NCI-H2227 treated with DMSO at 0.1 percent for 48 hours (cell line): ENCODE measurements around the gene SH3BP4.

ENCODE experiments used
- DNase-seq: peaks from one replicate; lab custom pipeline; 2025; lab: John Stamatoyannopoulos, UW

The SH3BP4 gene, protein sequence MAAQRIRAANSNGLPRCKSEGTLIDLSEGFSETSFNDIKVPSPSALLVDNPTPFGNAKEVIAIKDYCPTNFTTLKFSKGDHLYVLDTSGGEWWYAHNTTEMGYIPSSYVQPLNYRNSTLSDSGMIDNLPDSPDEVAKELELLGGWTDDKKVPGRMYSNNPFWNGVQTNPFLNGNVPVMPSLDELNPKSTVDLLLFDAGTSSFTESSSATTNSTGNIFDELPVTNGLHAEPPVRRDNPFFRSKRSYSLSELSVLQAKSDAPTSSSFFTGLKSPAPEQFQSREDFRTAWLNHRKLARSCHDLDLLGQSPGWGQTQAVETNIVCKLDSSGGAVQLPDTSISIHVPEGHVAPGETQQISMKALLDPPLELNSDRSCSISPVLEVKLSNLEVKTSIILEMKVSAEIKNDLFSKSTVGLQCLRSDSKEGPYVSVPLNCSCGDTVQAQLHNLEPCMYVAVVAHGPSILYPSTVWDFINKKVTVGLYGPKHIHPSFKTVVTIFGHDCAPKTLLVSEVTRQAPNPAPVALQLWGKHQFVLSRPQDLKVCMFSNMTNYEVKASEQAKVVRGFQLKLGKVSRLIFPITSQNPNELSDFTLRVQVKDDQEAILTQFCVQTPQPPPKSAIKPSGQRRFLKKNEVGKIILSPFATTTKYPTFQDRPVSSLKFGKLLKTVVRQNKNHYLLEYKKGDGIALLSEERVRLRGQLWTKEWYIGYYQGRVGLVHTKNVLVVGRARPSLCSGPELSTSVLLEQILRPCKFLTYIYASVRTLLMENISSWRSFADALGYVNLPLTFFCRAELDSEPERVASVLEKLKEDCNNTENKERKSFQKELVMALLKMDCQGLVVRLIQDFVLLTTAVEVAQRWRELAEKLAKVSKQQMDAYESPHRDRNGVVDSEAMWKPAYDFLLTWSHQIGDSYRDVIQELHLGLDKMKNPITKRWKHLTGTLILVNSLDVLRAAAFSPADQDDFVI

DNA sequence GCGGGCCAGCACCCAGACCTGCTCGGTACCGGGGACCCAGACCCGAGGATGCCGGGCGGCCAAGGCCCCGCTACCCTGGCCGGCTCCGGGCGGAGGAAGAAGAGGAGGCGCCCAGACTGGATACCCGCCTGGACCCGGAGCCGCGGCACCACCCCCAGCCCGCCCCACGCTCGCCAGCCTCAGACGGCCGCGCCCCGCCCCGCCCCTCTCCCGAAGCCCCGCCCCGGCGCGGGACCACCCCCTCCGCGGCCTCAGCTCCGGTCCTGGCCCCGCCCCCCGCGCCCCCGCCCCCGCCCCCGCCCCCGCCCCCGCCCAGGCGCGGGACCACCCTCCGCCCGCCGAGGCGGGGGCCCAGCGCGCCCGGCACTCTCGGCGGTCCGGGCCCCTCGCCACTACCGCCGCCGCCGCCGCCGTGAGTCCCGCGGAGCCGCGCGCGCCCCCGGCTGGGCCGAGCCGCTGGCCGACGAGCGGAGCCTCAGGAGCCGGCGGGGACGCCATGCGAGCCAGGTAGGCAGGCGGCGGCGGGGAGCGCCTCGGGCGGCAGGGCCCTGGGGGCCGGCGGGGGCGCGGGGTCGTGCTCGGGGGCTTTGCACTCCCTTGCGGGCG is at the start of gene SH3BP4:
SH3BP4 (plus strand) TSS at position 354 of the 606 bp plus-strand sequence. CDS start 82,986 bp downstream, outside the sequence.
- DNase-seq = peak; percentile 66

DNA sequence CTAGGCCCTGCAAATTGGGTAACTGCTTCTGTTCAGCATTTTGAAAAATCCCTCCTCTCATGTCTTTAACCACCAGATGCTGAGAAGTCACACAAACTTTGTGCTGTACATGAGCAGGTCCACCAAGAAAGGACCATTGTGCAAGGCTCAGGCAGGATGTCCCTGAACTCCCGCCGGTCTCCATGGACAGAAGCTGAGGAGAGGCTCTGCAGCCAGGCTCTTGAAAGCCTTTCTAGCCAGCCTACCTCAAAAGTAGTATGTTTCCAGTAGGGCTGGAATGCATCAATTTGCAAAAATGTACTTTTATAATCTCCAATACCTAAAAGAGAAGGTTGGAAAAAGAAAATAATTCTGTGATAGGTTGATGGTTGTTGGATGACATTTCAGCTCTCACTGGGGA is 47.0 kb upstream of the SH3BP4 start:
- DNase-seq = no peak

DNA sequence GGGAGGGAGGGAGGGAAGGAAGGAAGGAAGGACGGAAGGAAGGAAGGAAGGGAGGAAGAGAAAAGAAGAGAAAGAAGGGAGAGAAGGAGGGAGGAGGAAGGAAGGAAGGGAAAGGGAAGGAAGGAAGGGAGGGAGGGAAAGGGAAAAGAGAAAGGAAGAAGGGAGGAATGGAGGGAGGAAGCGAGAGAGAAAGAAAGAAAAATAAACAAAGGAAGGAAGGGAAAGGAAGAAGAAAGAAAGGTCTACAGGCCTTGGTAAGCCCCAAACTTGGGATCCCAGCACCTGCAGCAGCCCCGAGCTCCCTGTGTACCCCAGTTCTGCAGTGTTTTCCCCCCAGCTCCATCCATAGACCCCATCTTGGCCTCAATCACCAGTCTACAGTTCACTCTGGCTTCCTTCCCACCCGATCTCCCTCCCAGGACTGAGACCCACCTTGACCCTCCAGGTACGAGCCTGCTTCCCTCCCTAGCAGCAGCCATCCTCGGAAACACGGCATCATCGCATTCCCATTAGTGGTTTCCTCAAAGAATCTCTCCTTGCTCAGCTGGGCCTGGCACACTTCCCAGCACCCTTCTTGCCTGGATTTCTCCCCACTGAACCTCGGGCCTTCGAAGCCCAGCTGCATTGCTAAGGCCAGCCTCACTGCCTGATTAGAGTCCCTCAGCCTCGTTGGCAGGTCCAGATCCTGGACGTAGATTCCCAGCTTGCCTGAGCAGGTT is 46.1 kb upstream of the SH3BP4 start:
- DNase-seq = no peak

DNA sequence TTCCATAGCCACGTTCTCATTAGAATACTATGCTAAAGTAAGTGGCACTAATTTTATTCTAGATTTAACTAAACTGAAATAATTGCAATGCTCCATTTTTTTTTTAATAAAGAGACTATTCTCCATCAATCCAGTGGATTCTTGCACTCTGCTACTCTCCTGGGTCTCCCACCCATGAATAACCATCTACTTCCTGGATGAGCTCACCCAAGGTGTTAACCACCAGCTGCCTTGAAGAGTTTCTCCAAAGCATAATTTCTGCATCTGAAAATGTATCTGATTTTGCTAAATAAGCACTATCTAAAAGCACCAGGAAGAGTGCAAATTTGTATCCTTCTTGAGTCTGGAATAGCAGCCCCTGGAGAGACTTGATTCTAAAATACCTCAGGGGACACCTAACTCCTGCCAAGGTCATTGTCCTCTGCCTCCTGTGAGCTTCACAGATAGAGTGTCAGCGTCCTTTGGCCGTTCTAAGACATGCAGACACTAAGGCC is 41.6 kb upstream of the SH3BP4 start:
- no peak for DNase-seq

DNA sequence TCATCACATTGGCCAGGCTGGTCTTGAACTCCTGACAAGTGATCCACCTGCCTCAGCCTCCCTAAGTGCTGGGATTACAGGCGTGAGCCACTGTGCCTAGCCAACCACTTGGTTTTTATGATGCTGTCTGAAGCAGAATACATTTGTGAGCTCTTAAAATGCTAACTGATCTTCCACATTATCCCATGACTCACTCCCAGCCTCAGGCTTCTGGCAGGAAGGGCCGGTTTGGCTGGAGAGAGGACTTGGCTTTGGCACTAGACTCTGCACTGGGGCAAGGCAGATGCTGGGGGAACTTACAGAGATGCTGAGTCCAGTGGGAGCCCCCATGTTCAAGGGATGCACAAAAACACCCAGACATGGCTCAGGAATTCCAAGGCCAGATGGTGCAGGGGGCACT is 40.5 kb upstream of the SH3BP4 start:
- no peak for DNase-seq

DNA sequence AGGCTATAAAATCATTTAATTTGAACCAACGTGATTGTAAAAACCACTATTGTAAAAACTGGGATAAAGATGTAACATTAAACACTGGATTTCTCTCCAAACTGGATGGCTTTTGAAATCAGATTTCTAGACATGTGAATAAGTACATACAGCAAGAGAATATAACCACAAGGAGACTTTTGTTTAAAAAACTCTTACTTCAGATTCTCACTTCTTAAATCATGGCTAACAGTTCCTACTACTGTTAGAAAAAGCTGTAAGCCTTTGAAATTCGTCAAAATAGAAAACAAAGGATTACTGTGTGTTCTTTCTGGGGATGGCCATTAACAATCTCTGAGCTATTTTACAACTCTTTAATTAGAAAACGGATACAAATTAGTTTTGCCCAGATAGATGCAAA is 39.4 kb upstream of the SH3BP4 start:
- DNase-seq = no peak

DNA sequence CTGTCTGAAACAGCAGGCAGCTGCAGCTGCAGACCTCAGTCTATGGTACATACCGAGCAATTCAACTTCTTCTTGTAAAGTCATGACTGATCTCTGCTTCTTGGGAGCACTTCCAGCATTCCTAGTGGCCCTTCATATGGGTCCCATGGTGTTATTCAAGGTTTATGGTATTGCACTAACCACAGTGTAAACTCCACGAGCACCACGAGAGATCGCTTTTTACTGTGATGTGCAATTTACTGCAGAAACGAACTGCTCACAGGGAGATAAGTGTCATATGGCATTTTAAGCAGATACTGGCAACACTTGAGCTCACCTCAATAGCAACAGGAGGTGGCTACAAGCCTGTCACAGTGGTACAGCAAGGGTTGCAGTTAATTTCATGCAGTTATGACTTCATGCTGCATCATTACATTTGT is 38.6 kb upstream of the SH3BP4 start:
- peak; percentile 20 for DNase-seq

DNA sequence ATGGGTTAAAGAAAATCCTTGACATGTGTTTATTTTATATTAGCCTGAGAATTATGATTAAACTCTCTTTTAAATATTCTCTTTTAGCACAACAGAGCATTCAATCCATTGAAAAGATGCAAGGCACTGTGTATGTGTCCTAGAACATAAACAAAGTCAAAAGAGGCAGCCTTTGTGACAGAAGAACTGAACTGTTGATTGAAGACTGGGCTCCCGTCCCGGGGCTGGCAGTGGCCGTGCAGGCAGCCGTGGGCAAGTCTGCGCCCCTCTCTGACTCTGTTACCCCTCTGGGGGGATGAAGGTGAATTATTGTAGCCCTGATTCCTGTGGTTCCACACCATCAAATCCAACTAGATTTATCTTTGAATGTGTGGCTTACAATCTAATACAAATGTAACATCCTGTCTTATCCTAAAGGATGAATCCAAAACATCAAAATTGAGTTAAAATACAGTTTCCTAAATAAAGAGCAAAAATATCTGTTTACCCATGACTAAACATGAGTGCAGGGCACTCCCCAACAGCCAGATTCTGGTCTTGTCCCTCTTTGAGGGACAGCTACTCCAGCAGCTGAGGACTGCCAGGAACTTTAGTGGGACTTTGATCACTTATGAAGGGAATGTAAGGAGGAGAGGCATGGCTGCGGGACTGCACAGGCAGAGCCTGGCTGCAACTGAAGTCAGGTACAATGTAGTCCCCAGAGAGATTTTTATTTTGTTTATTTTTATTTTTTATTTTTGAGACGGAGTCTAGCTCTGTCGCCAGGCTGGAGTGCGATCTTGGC is 37.3 kb upstream of the SH3BP4 start:
- no peak for DNase-seq

DNA sequence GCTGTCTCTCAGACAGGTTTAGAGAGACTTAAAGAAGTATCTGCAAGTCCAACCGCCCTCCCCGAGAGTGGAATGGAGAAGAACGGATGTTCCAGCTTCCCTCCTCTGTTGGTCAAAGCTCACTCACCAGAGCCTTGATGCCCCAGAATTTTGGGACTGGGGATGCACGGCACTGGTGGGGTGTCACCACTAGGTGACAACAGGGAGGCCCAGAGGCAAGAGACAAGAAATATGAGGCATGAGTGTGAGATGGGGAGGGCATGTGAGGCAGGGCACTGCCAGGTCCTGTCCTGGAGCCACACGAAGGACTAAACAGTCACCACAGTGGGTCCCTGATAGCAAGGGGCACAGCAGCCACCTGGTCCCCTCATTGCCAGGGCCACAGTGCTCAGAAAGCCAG is 35.1 kb upstream of the SH3BP4 start:
- no peak for DNase-seq

DNA sequence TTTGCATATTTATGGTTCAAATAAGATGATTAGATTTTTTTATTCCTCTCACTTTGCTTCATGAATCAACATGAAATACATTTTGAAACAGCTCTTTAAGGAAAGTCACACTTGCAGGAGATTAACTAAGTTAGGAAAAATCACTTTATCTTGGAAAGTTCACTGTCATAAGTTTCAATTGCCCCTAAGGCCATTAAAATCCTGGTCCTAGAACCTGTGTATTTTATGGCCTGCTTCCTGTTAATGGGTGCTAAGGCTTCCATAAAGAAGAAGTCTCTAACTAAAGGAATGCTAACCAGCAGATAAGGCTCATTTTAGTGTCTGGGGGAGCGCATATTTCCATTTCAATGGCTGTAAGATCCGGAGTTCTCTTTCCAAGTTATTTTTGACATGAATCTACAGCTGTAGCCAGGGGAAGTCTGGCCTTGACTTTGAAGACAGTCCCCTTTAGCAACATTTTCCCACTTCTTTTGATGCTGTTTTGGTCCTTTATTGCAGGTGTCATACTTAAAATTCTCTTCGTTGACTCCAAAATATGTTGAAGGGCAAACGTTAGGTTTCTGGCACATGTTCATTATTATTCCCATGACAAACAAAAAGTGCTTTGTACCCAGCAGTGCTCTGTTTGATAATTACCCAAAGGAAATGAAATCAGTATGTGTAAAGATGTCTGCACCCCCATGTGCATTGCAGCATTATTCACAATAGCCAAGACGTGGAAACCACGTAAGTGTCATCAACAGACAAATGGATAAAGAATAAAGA is 34.4 kb upstream of the SH3BP4 start:
- no peak for DNase-seq

DNA sequence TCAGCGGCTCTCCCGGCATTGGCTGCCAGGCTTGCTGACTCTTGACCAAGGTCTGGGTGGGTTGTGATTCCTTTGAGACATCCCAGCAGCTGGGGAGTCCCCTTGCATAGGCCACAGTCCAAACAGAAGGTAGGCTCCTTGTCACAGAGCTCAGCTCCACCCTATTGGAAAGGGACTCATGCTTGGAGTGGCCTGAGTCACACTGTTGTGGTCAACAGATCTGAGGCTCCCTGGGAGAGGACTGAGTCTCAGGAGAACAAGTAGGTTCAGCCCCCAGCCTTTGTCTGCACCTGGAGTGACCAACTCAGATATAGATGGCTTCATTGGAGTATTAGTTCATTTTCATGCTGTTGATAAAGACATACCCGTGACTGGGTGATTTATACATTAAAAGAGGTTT is 32.1 kb upstream of the SH3BP4 start:
- no peak for DNase-seq

DNA sequence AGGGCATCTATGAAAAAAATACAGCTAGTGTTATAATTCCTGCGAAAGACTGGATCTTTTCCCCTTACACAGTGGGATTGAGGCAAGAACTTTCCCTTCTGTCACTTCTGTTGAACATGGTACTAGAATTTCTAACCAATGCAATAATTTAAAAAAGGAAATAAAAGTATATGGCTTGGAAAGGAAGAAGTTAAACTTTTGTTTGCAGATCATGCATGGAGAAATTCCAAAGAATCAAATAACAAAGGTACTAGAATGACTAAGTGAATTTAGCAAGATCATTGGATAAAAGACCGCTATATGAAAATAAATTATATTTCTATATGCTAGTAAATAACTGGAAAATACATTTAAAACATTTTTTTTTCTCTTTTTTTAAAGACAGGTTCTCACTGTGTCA is 31.0 kb upstream of the SH3BP4 start:
- DNase-seq = no peak

DNA sequence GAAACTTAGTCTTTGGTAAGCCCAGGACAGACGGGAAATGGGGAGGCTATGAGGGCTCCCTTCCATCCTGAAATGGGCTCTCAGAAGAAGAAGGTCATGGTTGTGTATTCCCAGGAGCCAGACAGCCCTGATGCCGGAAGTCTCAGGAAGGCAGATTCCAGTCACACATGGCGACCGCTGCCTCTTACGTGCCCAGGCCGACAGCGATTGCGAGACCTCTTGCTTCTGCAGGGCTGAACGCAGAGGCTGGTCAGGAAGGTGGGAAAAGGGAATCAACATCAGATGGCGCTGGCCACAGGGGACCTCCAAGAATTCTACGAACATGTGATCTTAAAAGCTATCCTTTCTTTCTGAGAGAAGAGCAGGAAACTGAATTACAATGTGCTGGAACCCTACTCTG is 22.8 kb upstream of the SH3BP4 start:
- DNase-seq = no peak

DNA sequence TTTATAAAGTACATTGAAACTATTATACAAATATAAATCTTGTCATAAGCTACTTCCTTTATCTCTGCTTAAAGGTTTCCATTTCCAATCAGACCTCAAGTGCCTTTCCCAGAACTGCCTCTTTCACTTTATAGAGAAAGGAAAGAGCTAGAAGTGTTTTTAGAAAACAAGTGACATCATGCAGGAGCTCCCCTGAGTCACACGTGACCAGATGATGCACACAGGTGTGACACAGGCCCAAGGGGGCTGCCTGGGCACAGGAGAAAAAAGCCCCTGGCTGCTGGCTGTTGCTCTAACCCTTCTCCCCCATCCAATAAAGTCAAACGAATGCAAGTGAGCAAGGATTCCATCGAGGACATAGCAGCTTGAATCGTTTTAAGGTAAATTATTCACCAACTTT is 21.4 kb upstream of the SH3BP4 start:
- no peak for DNase-seq

DNA sequence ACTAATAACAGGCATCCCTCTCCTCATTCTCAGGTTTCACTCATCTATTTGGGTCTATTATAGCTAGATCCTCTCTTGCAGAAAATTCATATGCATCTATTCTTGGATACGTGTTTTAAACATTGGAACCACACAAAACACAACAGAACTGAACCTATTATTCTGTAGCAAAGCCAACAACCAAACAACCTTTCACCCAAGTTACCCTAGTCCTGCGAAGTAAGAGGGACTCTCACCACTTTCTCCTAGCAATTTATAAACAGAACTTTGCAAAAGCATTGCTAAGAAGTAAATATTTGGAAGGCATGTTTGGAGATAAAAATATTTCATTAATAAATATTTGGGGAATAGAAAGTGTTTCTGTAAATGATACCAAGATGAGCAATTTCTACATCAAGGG is 20.4 kb upstream of the SH3BP4 start:
- no peak for DNase-seq

DNA sequence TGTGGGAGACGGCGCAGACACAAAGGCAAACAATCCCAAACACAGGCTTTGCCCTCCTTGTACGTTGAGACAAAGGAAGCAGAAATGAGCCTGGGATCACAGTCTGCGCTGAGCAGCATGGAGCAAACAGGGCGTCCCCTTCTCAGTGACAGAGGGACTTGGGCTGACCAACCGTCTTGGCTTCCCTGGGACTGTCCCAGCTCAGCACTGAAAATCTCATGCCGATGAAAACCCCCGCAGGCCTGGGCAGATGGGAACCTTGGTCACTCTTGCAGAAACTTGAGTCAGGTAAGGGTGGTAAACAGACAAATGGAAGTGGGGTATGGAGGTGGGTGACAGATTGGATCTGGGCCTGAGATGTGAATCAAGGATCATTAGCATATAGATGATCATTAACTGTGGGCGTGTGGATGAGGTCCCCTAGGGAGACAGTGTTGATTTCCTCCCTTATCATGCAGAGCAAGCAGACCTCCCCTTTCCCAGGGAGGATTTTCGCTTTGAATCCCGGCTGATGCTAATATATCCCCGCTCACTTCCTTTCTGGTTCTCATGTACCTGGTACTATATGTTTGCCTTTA is 19.1 kb upstream of the SH3BP4 start:
- no peak for DNase-seq

DNA sequence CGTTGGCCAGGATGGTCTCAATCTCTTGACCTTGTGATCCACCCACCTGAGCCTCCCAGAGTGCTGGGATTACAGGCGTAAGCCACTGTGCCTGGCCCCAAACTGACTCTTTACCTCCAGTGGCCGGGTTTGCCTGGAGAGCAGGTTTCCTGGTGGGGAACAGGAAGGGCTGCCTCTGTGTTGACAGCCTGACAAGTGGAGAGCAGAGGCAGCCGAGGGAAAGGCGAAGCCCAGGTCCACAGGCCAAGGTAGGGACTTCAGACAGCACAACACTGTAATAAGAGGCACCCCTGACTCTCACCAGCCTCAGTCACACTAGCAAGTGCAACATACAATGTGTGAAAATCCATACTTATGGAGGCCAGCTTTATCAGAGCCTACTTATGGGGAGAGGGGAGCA is 16.5 kb upstream of the SH3BP4 start:
- DNase-seq = no peak

DNA sequence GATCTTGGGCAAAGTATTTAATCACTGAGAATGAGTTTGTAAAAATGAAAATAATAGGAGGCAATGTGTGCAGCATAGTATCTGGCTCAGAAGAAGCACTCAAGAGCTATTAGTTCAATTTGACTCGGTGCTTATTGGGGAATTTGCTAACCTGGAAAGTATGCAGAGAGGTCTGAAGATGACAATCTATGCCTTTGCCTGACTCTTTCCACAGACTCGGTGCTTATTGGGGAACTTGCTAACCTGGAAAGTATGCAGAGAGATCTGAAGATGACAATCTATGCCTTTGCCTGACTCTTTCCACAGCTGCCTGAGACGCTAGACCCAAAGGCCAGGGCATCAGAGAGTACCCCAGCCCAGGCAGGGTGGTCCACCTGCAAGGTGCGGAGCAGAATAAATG is 12.2 kb upstream of the SH3BP4 start:
- no peak for DNase-seq

DNA sequence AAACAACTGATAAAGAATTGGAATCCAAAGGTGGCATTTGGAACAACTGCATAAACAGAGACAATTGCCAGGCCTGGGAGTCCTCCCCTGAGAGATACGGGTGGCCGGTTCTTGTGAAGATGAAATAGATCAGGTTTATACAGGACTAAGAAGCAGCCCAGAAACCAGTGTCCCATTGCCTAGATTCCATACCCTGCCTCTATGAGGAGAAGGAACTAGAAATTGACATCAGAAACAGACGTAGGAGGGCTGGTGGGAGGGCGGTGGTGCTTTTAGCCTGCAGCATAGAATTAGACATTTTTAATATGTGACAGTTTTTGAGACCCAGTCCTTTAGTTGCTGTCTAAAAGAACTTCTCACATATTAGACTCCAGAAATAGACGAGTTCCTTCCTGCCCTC is 11.8 kb upstream of the SH3BP4 start:
- no peak for DNase-seq

DNA sequence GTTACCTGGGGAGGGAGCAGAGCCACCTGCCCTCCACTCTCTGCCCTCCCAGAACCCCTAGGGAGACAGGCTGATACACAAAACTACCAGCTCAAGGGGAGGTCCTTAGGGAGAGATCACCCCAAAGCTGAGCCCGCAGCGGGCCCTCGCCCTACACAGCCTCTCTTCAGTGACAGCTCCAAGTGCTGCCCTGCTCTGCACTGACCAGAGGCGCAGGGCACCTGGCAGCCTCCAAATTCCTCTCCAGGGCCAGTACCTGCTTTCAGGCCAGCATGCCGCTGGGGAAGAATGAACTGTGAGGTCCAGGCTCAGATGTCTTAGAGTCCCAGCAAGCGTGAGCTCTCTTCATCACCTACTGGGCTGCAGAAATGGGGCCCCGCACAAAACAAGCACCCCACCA is 11.3 kb upstream of the SH3BP4 start:
- no peak for DNase-seq
